NCI-H82 treated with DMSO at 0.1 percent for 48 hours (cell line): Measurements from ENCODE around the gene SNORC.
"Not testable (repeated sequence)": the region's sequence is repeated elsewhere in the genome, so short reads cannot be mapped to it uniquely, and the experiment has no call there.

ENCODE experiments used
- DNase-seq: peaks from one replicate; lab custom pipeline; 2025; ENCODE audit not compliant: unreplicated experiment; lab: John Stamatoyannopoulos, UW

The SNORC gene

GRCh38 chr2:232870018-232870765 is at the start of gene SNORC:
Gene SNORC (plus strand): TSS chr2:232870264. CDS start chr2:232870342, 78 bp downstream.
- DNase-seq: no peak

GRCh38 chr2:232829988-232830387 is 40.1 kb upstream of the SNORC start:
- no peak for DNase-seq

GRCh38 chr2:232831496-232831895 is 38.6 kb upstream of the SNORC start:
- DNase-seq: no peak

- DNase-seq: no peak
These were observed 36.2 kb upstream of the SNORC start for GRCh38 chr2:232833830-232834229.

- peak; percentile 32 for DNase-seq
These were observed 34.3 kb upstream of the SNORC start for GRCh38 chr2:232835687-232836208.

- DNase-seq: no peak
These were observed 33.1 kb upstream of the SNORC start for GRCh38 chr2:232836934-232837333.

- no peak for DNase-seq
These were observed 31.6 kb upstream of the SNORC start for GRCh38 chr2:232838406-232838874.

- no peak for DNase-seq
These were observed 30.5 kb upstream of the SNORC start for GRCh38 chr2:232839411-232840079.

GRCh38 chr2:232842689-232843088 is 27.4 kb upstream of the SNORC start:
- no peak for DNase-seq

GRCh38 chr2:232843834-232844233 is 26.2 kb upstream of the SNORC start:
- DNase-seq: no peak

- no peak for DNase-seq
These were observed 24.0 kb upstream of the SNORC start for GRCh38 chr2:232846055-232846454.

GRCh38 chr2:232850039-232850438 is 20.0 kb upstream of the SNORC start:
- DNase-seq: no peak

GRCh38 chr2:232852081-232852480 is 18.0 kb upstream of the SNORC start:
- DNase-seq: not testable (repeated sequence)

- no peak for DNase-seq
These were observed 17.4 kb upstream of the SNORC start for GRCh38 chr2:232852676-232853075.

- no peak for DNase-seq
These were observed 16.0 kb upstream of the SNORC start for GRCh38 chr2:232854082-232854481.

- DNase-seq: no peak
These were observed 12.9 kb upstream of the SNORC start for GRCh38 chr2:232857158-232857563.

- no peak for DNase-seq
These were observed 10.6 kb upstream of the SNORC start for GRCh38 chr2:232859385-232859916.

- DNase-seq: no peak
These were observed 9.3 kb upstream of the SNORC start for GRCh38 chr2:232860593-232861241.

GRCh38 chr2:232861353-232861752 is 8.7 kb upstream of the SNORC start:
- DNase-seq: no peak

GRCh38 chr2:232863996-232864395 is 6.1 kb upstream of the SNORC start:
- no peak for DNase-seq

GRCh38 chr2:232865165-232865564 is 4.9 kb upstream of the SNORC start:
- DNase-seq: no peak
